Measurements from ENCODE around the gene ASF1A.

ASF1A gene

GRCh38 chr6:118869894-118870589, 23.9 kb upstream of the ASF1A start:
- in situ Hi-C loops (cut with HindIII; ENCODE audit: low pct_unique_long_range_greater_than_20kb, low sequenced_read_pairs), result no loop called here

DNA sequence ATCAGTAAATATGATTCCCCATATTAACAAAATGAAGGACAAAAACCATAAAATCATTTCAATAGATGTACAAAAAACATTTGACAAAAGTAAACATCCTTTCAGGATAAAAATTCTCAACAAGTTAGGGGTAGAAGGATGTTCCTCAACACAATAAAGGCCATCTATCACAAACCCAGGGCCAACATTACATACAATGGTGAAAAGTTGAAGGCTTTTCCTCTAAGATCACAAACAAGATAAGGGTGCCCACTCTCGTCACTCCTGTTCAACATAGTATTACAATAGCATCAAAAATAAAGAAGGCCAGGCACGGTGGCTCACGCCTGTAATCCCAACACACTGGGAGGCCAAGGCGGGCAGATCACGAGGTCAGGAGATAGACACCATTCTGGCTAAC, 22.6 kb upstream of the ASF1A start:
- in situ Hi-C loops (cut with HindIII; ENCODE audit: low pct_unique_long_range_greater_than_20kb, low sequenced_read_pairs), result no loop called here
- DNase-seq (ENCODE audit: low read depth in 1 of 2, low spot score in 1 of 2), result no peak
- no peak for TF ChIP-seq JUND (IDR thresholded peaks at IDR 0.05; ENCODE audit: low read depth)

More at GRCh38 chr6:118869894-118870589, 23.9 kb upstream of the ASF1A start:
- DNase-seq (ENCODE audit: low read depth in 1 of 2, low spot score in 1 of 2), result no peak
- no peak for TF ChIP-seq JUND (IDR thresholded peaks at IDR 0.05; ENCODE audit: low read depth)

DNA sequence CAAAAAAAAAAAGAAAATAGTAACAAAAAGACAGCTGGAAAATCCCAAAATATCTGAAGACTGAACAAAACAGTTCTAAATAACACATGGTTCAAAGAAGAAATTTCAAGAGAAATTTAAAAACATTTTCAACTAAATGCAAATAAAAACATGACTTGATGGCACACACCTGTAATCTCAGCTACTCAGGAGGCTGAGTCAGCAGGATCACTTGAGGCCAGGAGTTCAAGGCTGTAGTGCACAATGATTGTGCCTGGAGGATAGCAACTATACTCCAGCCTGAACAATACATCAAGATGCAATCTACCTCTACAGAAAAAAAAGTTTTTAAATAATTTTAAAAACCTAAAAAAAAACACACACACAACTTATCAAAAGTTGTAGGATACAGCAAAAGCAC, 21.6 kb upstream of the ASF1A start:
- DNase-seq (ENCODE audit: low read depth in 1 of 2, low spot score in 1 of 2), result no peak
- TF ChIP-seq JUND (IDR thresholded peaks at IDR 0.05; ENCODE audit: low read depth), result no peak
- in situ Hi-C loops (cut with HindIII; ENCODE audit: low pct_unique_long_range_greater_than_20kb, low sequenced_read_pairs), result no loop called here

- in situ Hi-C loops (cut with HindIII; ENCODE audit: low pct_unique_long_range_greater_than_20kb, low sequenced_read_pairs), result no loop called here
- TF ChIP-seq JUND (IDR thresholded peaks at IDR 0.05; ENCODE audit: low read depth), result no peak
- no peak for DNase-seq (ENCODE audit: low read depth in 1 of 2, low spot score in 1 of 2)
These were observed 21.2 kb upstream of the ASF1A start for GRCh38 chr6:118872726-118873125.

- in situ Hi-C loops (cut with HindIII; ENCODE audit: low pct_unique_long_range_greater_than_20kb, low sequenced_read_pairs), result no loop called here
- TF ChIP-seq JUND (IDR thresholded peaks at IDR 0.05; ENCODE audit: low read depth), result no peak
- no peak for DNase-seq (ENCODE audit: low read depth in 1 of 2, low spot score in 1 of 2)
These were observed 20.7 kb upstream of the ASF1A start for GRCh38 chr6:118873239-118873638.

DNA sequence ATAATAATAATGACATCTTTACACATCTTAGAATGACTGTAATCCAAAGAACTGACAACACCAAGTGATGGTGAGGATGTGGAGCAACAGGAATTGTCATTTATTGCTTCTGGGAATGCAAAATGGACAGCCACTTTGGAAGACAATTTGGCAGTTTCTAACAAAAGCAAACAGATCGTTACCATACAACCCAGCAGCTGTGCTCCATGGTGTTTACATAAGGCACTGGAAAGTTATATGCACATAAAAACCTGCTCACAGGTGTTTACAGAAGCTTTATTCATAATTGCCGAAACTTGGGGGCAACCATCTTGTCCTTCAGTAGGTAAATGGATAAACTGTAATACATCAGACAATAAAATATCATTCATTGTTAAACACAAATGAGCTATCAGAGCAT, 18.3 kb upstream of the ASF1A start:
- peak in 1 of 2 experiments; percentile 57 for DNase-seq (ENCODE audit: low read depth in 1 of 2, low spot score in 1 of 2)
- in situ Hi-C loops (cut with HindIII; ENCODE audit: low pct_unique_long_range_greater_than_20kb, low sequenced_read_pairs), result no loop called here
- TF ChIP-seq JUND (IDR thresholded peaks at IDR 0.05; ENCODE audit: low read depth), result no peak

DNA sequence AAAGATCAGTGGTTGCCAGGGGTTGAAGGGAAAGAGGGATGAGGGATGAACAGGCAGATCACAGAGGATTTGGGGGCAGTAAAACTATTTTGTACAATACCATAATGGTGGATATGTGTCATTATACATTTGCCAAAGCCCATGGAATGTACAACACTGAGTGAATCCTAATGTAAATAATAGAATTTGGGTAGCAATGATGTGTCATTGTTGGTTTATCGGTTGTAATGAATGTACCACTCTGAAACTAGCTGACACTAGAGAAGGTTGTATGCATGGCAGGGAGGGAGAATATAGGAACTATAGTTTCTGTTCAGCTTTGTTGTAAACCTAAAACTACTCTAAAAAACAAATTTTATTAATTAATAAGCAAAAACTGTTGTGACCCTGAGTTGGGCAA, 17.8 kb upstream of the ASF1A start:
- no peak for DNase-seq (ENCODE audit: low read depth in 1 of 2, low spot score in 1 of 2)
- in situ Hi-C loops (cut with HindIII; ENCODE audit: low pct_unique_long_range_greater_than_20kb, low sequenced_read_pairs), result no loop called here
- TF ChIP-seq JUND (IDR thresholded peaks at IDR 0.05; ENCODE audit: low read depth), result no peak

- in situ Hi-C loops (cut with HindIII; ENCODE audit: low pct_unique_long_range_greater_than_20kb, low sequenced_read_pairs), result no loop called here
- no peak for TF ChIP-seq JUND (IDR thresholded peaks at IDR 0.05; ENCODE audit: low read depth)
- no peak for DNase-seq (ENCODE audit: low read depth in 1 of 2, low spot score in 1 of 2)
These were observed 17.1 kb upstream of the ASF1A start for GRCh38 chr6:118876814-118877213.

GRCh38 chr6:118877806-118878205, 16.1 kb upstream of the ASF1A start:
- DNase-seq (ENCODE audit: low read depth in 1 of 2, low spot score in 1 of 2), result no peak
- in situ Hi-C loops (cut with HindIII; ENCODE audit: low pct_unique_long_range_greater_than_20kb, low sequenced_read_pairs), result no loop called here
- no peak for TF ChIP-seq JUND (IDR thresholded peaks at IDR 0.05; ENCODE audit: low read depth)

- no peak for TF ChIP-seq JUND (IDR thresholded peaks at IDR 0.05; ENCODE audit: low read depth)
- in situ Hi-C loops (cut with HindIII; ENCODE audit: low pct_unique_long_range_greater_than_20kb, low sequenced_read_pairs), result no loop called here
- DNase-seq (ENCODE audit: low read depth in 1 of 2, low spot score in 1 of 2), result no peak
These were observed 12.3 kb upstream of the ASF1A start for GRCh38 chr6:118881440-118882313.

DNA sequence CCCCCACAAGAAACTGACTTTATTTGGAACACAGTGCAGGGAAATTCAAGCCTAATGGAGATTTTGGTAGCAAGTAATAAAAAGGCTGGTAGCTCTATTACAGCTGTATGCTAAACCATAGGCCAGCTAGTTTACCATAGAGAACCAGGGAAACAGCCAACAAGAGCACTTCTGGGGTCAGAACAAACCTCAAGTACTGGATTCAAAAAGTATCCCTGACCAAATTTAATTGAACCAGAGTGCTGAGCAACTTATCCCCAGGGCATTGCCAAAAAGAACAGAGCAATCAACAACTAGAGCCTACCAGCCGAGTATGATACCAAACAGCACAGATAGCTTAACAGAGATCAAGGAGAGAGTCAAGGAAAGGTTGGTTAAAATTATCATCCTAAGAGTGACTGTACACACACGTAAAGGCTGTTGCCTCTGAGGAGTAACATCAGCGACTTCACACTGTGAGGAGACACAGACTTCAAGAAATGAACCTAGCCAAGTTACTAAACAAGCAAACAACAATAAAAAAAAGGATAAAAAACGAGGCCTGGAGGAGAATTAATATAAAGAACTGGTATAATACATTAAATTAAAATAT, 11.5 kb upstream of the ASF1A start:
- no peak for TF ChIP-seq JUND (IDR thresholded peaks at IDR 0.05; ENCODE audit: low read depth)
- in situ Hi-C loops (cut with HindIII; ENCODE audit: low pct_unique_long_range_greater_than_20kb, low sequenced_read_pairs), result no loop called here

GRCh38 chr6:118886641-118887040, 7.3 kb upstream of the ASF1A start:
- no peak for DNase-seq (ENCODE audit: low read depth in 1 of 2, low spot score in 1 of 2)
- no peak for TF ChIP-seq JUND (IDR thresholded peaks at IDR 0.05; ENCODE audit: low read depth)
- in situ Hi-C loops (cut with HindIII; ENCODE audit: low pct_unique_long_range_greater_than_20kb, low sequenced_read_pairs), result no loop called here

More for the DNA sequence above, 11.5 kb upstream of the ASF1A start:
- DNase-seq (ENCODE audit: low read depth in 1 of 2, low spot score in 1 of 2), result no peak

DNA sequence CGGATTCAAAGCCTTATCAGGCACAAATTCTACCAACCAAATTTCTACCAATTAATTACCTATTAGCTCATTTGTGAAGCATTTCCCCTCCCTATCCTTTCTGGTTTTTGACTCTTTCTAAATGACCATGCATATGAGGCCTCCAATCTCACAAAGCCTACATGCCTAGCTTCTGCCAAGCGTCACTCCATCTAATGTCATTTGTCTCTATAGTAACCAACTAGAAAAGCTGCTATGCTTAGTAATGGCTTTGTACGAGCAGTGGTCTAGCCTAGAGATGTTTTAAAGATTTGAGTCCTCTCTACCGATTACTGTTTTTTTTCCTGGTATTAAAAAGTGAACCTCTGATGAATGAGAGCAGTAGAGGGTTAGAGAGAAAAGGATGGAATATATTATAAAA, 4.8 kb upstream of the ASF1A start:
- in situ Hi-C loops (cut with HindIII; ENCODE audit: low pct_unique_long_range_greater_than_20kb, low sequenced_read_pairs), result no loop called here
- no peak for DNase-seq (ENCODE audit: low read depth in 1 of 2, low spot score in 1 of 2)
- TF ChIP-seq JUND (IDR thresholded peaks at IDR 0.05; ENCODE audit: low read depth), result no peak
